RWPE1 (cell line): Measurements from ENCODE around the gene PTPRN2.
"Not testable (repeated sequence)": the region's sequence is repeated elsewhere in the genome, so short reads cannot be mapped to it uniquely, and the experiment has no call there.

ENCODE experiments used
- CTCF ChIA-PET: fragments of 350-600 bp; sonication (Branson Sonifier 250); formaldehyde crosslinking; extraction: SDS; loops from one replicate; lab custom pipeline; 2021; lab: Yijun Ruan, JAX
- POLR2A ChIA-PET: fragments of 400-600 bp; formaldehyde crosslinking; extraction: SDS; loops from one replicate; lab custom pipeline; 2020; ENCODE audit warnings: antibody characterized with exemption; ENCODE audit not compliant: low non-redundant PET; lab: Yijun Ruan, JAX
- DNase-seq: peaks from one replicate; pipeline ENCODE4 v3.0.0; 2012; ENCODE audit warnings: low spot score
- H3K27ac ChIP-seq: fragments of 450-650 bp; 2 replicates; pipeline ENCODE4 v1.5.1; 2017
- TF ChIP-seq, protein P1 (sequence below): fragments of 450-650 bp; conservative IDR thresholded peaks from 2 replicates; pipeline ENCODE4 v1.5.1; 2017; ENCODE audit warnings: low read depth, mild to moderate bottlenecking

Gene PTPRN2

DNA sequence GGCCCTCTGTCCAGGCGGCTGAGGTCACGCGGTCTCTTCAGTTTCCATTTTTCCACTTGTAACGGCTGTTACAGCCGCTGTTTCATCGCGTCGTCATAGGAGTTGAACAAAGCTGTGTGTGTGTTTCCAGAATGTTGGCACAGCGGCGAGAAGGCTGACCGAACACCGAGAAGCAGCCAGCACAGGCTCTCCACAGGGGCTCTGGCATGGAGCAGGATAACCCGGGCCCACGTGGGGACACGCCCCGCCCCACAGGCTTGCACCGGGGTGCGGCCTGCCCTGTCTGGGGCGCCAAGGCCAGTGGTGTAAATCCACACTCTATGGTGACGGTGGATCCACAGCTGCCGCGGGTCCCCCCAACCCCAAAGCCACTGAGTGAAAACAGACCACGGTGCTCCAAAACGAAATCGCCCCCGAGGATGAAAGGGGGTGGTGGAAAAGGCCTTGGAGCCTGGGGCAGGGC lies 802.6 kb downstream of the PTPRN2 start:
- no peak overlapping the region for H3K27ac ChIP-seq
- ChIA-PET CTCF (no interaction called here), POLR2A (no interaction called here)
- DNase-seq, result no peak
- TF ChIP-seq, protein P1, sequence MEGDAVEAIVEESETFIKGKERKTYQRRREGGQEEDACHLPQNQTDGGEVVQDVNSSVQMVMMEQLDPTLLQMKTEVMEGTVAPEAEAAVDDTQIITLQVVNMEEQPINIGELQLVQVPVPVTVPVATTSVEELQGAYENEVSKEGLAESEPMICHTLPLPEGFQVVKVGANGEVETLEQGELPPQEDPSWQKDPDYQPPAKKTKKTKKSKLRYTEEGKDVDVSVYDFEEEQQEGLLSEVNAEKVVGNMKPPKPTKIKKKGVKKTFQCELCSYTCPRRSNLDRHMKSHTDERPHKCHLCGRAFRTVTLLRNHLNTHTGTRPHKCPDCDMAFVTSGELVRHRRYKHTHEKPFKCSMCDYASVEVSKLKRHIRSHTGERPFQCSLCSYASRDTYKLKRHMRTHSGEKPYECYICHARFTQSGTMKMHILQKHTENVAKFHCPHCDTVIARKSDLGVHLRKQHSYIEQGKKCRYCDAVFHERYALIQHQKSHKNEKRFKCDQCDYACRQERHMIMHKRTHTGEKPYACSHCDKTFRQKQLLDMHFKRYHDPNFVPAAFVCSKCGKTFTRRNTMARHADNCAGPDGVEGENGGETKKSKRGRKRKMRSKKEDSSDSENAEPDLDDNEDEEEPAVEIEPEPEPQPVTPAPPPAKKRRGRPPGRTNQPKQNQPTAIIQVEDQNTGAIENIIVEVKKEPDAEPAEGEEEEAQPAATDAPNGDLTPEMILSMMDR, result no peak

- POLR2A ChIA-PET, result no interaction called here
- TF ChIP-seq, protein P1, result no peak
- no peak for DNase-seq
- no peak overlapping the region for H3K27ac ChIP-seq
- CTCF ChIA-PET, result no interaction called here
Measured at GRCh38 chr7:157784041-157784835, 803.4 kb downstream of the PTPRN2 start.

DNA sequence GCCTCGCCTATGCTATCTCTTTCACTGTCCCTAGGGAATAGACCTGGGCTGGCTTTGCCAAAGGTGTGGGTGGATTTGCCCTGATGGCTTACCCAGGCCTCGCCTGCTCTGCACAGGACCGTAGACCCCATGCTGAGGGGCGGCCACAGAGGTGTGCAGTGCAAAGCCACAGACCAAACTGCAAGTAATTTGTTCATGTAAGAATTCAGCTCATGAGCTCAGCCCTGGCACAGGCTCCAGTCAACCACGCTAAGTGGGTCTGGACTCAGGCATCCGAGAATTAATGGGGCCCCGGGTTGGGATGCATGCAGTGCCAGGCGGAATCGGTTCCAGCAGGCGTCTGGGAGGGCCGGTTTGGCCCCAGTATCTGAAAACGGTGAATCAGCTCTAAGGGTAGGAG lies 805.6 kb downstream of the PTPRN2 start:
- TF ChIP-seq, protein P1, result no peak
- ChIA-PET CTCF (interaction anchor here (0.6 kb wide), 1 partner anchor 1605 kb away, joined by 4 read pairs; no protein-coding TSS in a partner anchor), POLR2A (no interaction called here)
- no peak overlapping the region for H3K27ac ChIP-seq
- no peak for DNase-seq

DNA sequence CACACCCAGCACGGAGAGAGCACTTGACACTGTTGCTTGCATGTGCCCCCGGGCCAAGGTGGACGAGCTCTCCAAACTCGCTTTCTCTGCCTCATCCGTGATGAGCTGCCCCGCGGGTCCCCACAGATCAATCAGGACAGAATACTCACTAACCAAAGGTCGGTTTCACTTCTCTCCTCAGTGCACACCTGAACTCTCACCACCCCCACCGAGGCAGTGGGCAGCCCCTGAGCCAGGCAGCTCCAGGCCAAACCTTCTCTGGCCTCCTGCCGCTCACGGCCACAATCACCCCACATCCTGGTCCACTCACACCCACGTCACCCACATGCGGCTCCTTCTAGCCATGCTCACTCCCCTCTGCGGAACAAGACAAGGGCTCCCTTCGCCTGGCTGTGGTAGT lies 806.9 kb downstream of the PTPRN2 start:
- TF ChIP-seq, protein P1, result no peak
- ChIA-PET CTCF (no interaction called here), POLR2A (no interaction called here)
- DNase-seq, result no peak
- no peak overlapping the region for H3K27ac ChIP-seq

- TF ChIP-seq, protein P1, result no peak
- DNase-seq, result no peak
- H3K27ac ChIP-seq, result no peak overlapping the region
- ChIA-PET POLR2A (no interaction called here), CTCF (no interaction called here)
Measured at GRCh38 chr7:157780312-157780711, 807.3 kb downstream of the PTPRN2 start.

DNA sequence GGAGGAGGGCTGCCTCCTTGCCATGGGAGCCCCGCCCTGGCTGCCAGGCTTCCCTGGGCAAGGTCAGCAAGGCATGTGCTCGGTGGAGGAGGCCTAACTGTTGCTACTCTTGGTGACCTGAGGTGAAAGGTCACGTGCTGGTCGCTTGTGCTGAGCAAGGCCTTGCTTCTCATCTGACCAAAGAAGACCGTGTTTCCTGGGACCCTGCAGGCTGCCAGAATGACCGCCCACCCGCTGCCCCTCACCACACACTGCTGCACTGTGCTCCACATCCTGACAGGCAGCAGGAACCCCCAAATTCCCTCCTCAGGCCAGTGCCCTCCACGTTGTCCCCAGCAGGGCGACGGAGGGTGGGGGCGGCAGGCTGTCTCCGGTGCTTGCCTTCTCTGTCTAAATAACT lies 808.4 kb downstream of the PTPRN2 start:
- TF ChIP-seq, protein P1, result no peak
- ChIA-PET CTCF (no interaction called here), POLR2A (no interaction called here)
- DNase-seq, result no peak
- no peak overlapping the region for H3K27ac ChIP-seq

DNA sequence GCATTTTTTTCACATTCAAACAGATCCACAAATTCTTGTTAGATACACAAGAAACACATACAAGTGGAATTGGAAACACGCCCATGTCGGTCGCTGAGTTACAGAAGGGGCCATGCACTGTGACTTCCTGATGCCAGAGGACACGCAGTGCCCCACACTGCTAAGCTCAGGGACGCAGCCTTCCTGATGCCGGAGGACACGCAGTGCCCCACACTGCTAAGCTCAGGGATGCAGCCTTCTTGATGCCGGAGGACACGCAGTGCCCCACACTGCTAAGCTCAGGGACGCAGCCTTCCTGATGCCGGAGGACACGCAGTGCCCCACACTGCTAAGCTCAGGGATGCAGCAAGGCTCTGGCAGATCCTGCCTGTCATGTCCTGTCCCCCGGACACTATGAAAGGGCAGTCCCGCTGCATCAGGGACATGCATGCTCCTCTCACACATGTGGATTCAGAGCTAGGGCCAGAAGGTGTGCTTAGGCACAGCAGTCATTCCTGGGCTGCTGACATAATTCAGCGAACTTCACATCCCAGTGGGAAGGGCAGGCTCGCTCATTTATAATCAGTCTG lies 810.3 kb downstream of the PTPRN2 start:
- CTCF ChIA-PET, H3K27ac ChIP-seq, POLR2A ChIA-PET, DNase-seq: not testable (repeated sequence)
